MG63 (cell line): ENCODE measurements around the gene ENSA. TPM values are rescaled to one million over a fixed set of nuclear protein-coding genes. Genes with fewer than 3 reads are reported as not detected.
"Not testable (repeated sequence)": the region's sequence is repeated elsewhere in the genome, so short reads cannot be mapped to it uniquely, and the experiment has no call there.

Experiments used
- DNase-seq: peaks from one replicate; pipeline ENCODE4 v3.0.0-alpha.2; 2020
- H3K27me3 ChIP-seq: fragments of 250-450 bp; sonication (Bioruptor Pico); 2 replicates; pipeline ENCODE4 v1.5.1; 2020; ENCODE audit warnings: mild to moderate bottlenecking, moderate library complexity
- H3K36me3 ChIP-seq: fragments of 250-450 bp; sonication (Bioruptor Pico); 2 replicates; pipeline ENCODE4 v1.5.1; 2020; ENCODE audit warnings: mild to moderate bottlenecking, moderate library complexity
- H3K4me3 ChIP-seq: fragments of 250-450 bp; sonication (Bioruptor Pico); 2 replicates; pipeline ENCODE4 v1.5.1; 2020; ENCODE audit warnings: mild to moderate bottlenecking, moderate library complexity
- H3K9me3 ChIP-seq: fragments of 250-450 bp; sonication (Bioruptor Pico); 2 replicates; pipeline ENCODE4 v1.5.1; 2020; ENCODE audit warnings: mild to moderate bottlenecking, moderate library complexity
- total RNA-seq: library from RNA; depleted of rRNA; stranded (reverse); fragments of >200 nt; shearing (Covaris generic); gene quantifications from 2 replicates; pipeline ENCODE4 v1.2.3, GENCODE V29; 2014; ENCODE audit warnings: low replicate concordance

ENSA gene
- total RNA-seq, 1 experiment from 2014 or later = 172 TPM

GRCh38 chr1:150627826-150628410, 1.5 kb downstream of the ENSA start:
- H3K27me3 ChIP-seq = no peaks in the 10 kb centered on the region
- no peaks in the 10 kb centered on the region for H3K9me3 ChIP-seq
- no peak for DNase-seq
- H3K36me3 ChIP-seq = peaks cover 53% of the 10 kb centered on the region
- peak overlapping the region; percentile 98 for H3K4me3 ChIP-seq

- Histone ChIP-seq H3K36me3 (peaks cover 66% of the 10 kb centered on the region), H3K9me3 (no peaks in the 10 kb centered on the region), H3K27me3 (no peaks in the 10 kb centered on the region), H3K4me3 (no peak overlapping the region)
- DNase-seq = no peak
These were observed 3.3 kb downstream of the ENSA start for GRCh38 chr1:150626150-150626549.

- peaks cover 82% of the 10 kb centered on the region for H3K36me3 ChIP-seq
- H3K27me3 ChIP-seq, H3K9me3 ChIP-seq, H3K4me3 ChIP-seq, DNase-seq: not testable (repeated sequence)
These were observed 4.9 kb downstream of the ENSA start for GRCh38 chr1:150624546-150624945.

GRCh38 chr1:150624134-150624533, 5.3 kb downstream of the ENSA start:
- not testable (repeated sequence) for H3K4me3 ChIP-seq, H3K9me3 ChIP-seq, H3K27me3 ChIP-seq, DNase-seq
- peaks cover 86% of the 10 kb centered on the region for H3K36me3 ChIP-seq

- H3K36me3 ChIP-seq = peaks cover 86% of the 10 kb centered on the region
- H3K4me3 ChIP-seq = no peak overlapping the region
- DNase-seq = peak; percentile 41
- H3K27me3 ChIP-seq = no peaks in the 10 kb centered on the region
- no peaks in the 10 kb centered on the region for H3K9me3 ChIP-seq
These were observed 7.0 kb downstream of the ENSA start for GRCh38 chr1:150622303-150622975.

GRCh38 chr1:150621497-150622302, 7.7 kb downstream of the ENSA start:
- no peaks in the 10 kb centered on the region for H3K9me3 ChIP-seq
- no peaks in the 10 kb centered on the region for H3K27me3 ChIP-seq
- peaks cover 84% of the 10 kb centered on the region for H3K36me3 ChIP-seq
- peak; percentile 28 for DNase-seq
- no peak overlapping the region for H3K4me3 ChIP-seq

GRCh38 chr1:150620919-150621318, 8.5 kb downstream of the ENSA start:
- DNase-seq = no peak
- Histone ChIP-seq H3K9me3 (no peaks in the 10 kb centered on the region; the same call in 1 of the 2 replicates), H3K36me3 (peaks cover 84% of the 10 kb centered on the region), H3K27me3 (no peaks in the 10 kb centered on the region), H3K4me3 (no peak overlapping the region)

GRCh38 chr1:150619576-150620509, 9.6 kb downstream of the ENSA start:
- peak; percentile 41 for DNase-seq
- Histone ChIP-seq H3K36me3 (peaks cover 82% of the 10 kb centered on the region), H3K9me3 (no peaks in the 10 kb centered on the region; the same call in 1 of the 2 replicates), H3K27me3 (no peaks in the 10 kb centered on the region), H3K4me3 (no peak overlapping the region)

GRCh38 chr1:150615346-150616201, 13.8 kb downstream of the ENSA start:
- Histone ChIP-seq H3K4me3 (no peak overlapping the region), H3K9me3 (no peaks in the 10 kb centered on the region; the same call in 1 of the 2 replicates), H3K36me3 (peaks cover 64% of the 10 kb centered on the region), H3K27me3 (no peaks in the 10 kb centered on the region)
- no peak for DNase-seq

GRCh38 chr1:150613061-150613920, 16.1 kb downstream of the ENSA start:
- Histone ChIP-seq H3K9me3 (no peaks in the 10 kb centered on the region; the same call in 1 of the 2 replicates), H3K27me3 (no peaks in the 10 kb centered on the region), H3K4me3 (no peak overlapping the region), H3K36me3 (peaks cover 50% of the 10 kb centered on the region)
- peak; percentile 53 for DNase-seq

GRCh38 chr1:150612014-150612345, 17.4 kb downstream of the ENSA start:
- no peaks in the 10 kb centered on the region for H3K27me3 ChIP-seq
- no peak overlapping the region for H3K4me3 ChIP-seq
- no peaks in the 10 kb centered on the region; the same call in 1 of the 2 replicates for H3K9me3 ChIP-seq
- H3K36me3 ChIP-seq = peaks cover 41% of the 10 kb centered on the region
- no peak for DNase-seq

GRCh38 chr1:150610576-150610975, 18.8 kb downstream of the ENSA start:
- no peak for DNase-seq
- no peaks in the 10 kb centered on the region for H3K27me3 ChIP-seq
- H3K4me3 ChIP-seq = no peak overlapping the region
- H3K36me3 ChIP-seq = peaks cover 34% of the 10 kb centered on the region
- no peaks in the 10 kb centered on the region for H3K9me3 ChIP-seq

- Histone ChIP-seq H3K9me3 (no peaks in the 10 kb centered on the region), H3K27me3 (no peaks in the 10 kb centered on the region), H3K36me3 (peaks cover 31% of the 10 kb centered on the region), H3K4me3 (no peak overlapping the region)
- no peak for DNase-seq
These were observed 19.7 kb downstream of the ENSA start for GRCh38 chr1:150609732-150610131.

- Histone ChIP-seq H3K9me3 (no peaks in the 10 kb centered on the region), H3K27me3 (no peaks in the 10 kb centered on the region), H3K36me3 (peaks cover 24% of the 10 kb centered on the region), H3K4me3 (no peak overlapping the region)
- DNase-seq = no peak
These were observed 22.8 kb downstream of the ENSA start for GRCh38 chr1:150606463-150607142.

GRCh38 chr1:150605451-150605731, 24.0 kb downstream of the ENSA start:
- H3K4me3 ChIP-seq, H3K9me3 ChIP-seq, H3K27me3 ChIP-seq, DNase-seq: not testable (repeated sequence)
- H3K36me3 ChIP-seq = peaks cover 20% of the 10 kb centered on the region
